GM06990 (cell line): ENCODE measurements around the gene COL18A1.

Experiments
- DNase-seq: peaks from one replicate; pipeline ENCODE4 v3.0.0-alpha.2; 2011; ENCODE audit not compliant: insufficient read length; ENCODE audit errors: extremely low read depth
- H3K27me3 ChIP-seq: replicated peaks from 2 replicates; pipeline ENCODE4 v1.6.0; 2011; ENCODE audit warnings: low read length; ENCODE audit not compliant: control insufficient read depth, insufficient read depth
- H3K36me3 ChIP-seq: 2 replicates; pipeline ENCODE4 v1.5.1; 2011; ENCODE audit warnings: low read length; ENCODE audit not compliant: control insufficient read depth, insufficient read depth
- H3K4me3 ChIP-seq: replicated peaks from 2 replicates; pipeline ENCODE4 v1.5.1; 2011; ENCODE audit warnings: low read depth, mild to moderate bottlenecking, control low read depth, low read length
- CTCF ChIP-seq: IDR thresholded peaks from 2 replicates; pipeline ENCODE4 v1.5.1; 2011; ENCODE audit warnings: low read length, control low read depth, mild to moderate bottlenecking, inconsistent platforms; ENCODE audit not compliant: insufficient read depth, poor library complexity, severe bottlenecking

The COL18A1 gene

GRCh38 chr21:45481977-45482898, 77.3 kb downstream of the COL18A1 start:
- no peak for TF ChIP-seq CTCF
- Histone ChIP-seq H3K27me3 (no peaks in the 10 kb centered on the region), H3K4me3 (no peak overlapping the region), H3K36me3 (no peaks in the 10 kb centered on the region)
- no peak for DNase-seq

GRCh38 chr21:45482899-45483821, 78.2 kb downstream of the COL18A1 start:
- H3K4me3 ChIP-seq = no peak overlapping the region
- DNase-seq = no peak
- no peaks in the 10 kb centered on the region for H3K36me3 ChIP-seq
- H3K27me3 ChIP-seq = no peaks in the 10 kb centered on the region
- no peak for TF ChIP-seq CTCF

- no peak for DNase-seq
- no peaks in the 10 kb centered on the region for H3K27me3 ChIP-seq
- no peaks in the 10 kb centered on the region for H3K36me3 ChIP-seq
- no peak overlapping the region for H3K4me3 ChIP-seq
- no peak for TF ChIP-seq CTCF
Observed at GRCh38 chr21:45484318-45484717, 79.4 kb downstream of the COL18A1 start.

- Histone ChIP-seq H3K4me3 (no peak overlapping the region), H3K36me3 (no peaks in the 10 kb centered on the region), H3K27me3 (no peaks in the 10 kb centered on the region)
- DNase-seq = no peak
- no peak for TF ChIP-seq CTCF
Observed at GRCh38 chr21:45485686-45486442, 80.9 kb downstream of the COL18A1 start.

- H3K36me3 ChIP-seq = no peaks in the 10 kb centered on the region
- H3K4me3 ChIP-seq = no peak overlapping the region
- TF ChIP-seq CTCF = no peak
- DNase-seq = no peak
- H3K27me3 ChIP-seq = no peaks in the 10 kb centered on the region
Observed at GRCh38 chr21:45486443-45487160, 81.6 kb downstream of the COL18A1 start.
